NK-92 treated with Interleukin-12 subunit alpha and Interleukin-12 subunit beta, amount 100 ng/mL, for 24 hours (cell line): Measurements from ENCODE around the gene DMAC2.
A peak's percentile ranks its signal among the peaks of the same experiment; 100 is the strongest.
"Not testable (repeated sequence)": the region's sequence is repeated elsewhere in the genome, so short reads cannot be mapped to it uniquely, and the experiment has no call there.

Source experiments
- DNase-seq: peaks from one replicate; lab custom pipeline; 2025; lab: John Stamatoyannopoulos, UW

The DMAC2 gene

GRCh38 chr19:41398598-41398997 is 41.1 kb downstream of the DMAC2 start:
- no peak for DNase-seq

DNA sequence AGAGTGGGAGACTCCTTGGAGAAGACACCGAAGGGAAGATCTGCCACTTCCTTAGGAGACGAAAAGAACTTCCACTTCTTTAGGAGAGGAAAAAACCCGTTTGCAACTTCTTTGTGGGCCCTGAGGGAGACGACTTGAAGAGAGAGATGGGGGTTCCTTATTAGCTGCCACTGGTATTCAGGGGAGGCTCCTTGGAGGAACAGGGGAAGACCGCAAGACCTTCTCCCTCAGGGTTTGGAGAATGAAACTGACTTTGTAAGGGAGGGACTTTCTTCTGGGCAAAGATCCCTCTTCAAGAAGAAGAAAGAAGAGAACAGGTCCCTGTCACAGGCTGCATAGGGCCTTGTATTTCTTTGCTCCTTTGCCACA is 41.7 kb downstream of the DMAC2 start:
- no peak for DNase-seq

DNA sequence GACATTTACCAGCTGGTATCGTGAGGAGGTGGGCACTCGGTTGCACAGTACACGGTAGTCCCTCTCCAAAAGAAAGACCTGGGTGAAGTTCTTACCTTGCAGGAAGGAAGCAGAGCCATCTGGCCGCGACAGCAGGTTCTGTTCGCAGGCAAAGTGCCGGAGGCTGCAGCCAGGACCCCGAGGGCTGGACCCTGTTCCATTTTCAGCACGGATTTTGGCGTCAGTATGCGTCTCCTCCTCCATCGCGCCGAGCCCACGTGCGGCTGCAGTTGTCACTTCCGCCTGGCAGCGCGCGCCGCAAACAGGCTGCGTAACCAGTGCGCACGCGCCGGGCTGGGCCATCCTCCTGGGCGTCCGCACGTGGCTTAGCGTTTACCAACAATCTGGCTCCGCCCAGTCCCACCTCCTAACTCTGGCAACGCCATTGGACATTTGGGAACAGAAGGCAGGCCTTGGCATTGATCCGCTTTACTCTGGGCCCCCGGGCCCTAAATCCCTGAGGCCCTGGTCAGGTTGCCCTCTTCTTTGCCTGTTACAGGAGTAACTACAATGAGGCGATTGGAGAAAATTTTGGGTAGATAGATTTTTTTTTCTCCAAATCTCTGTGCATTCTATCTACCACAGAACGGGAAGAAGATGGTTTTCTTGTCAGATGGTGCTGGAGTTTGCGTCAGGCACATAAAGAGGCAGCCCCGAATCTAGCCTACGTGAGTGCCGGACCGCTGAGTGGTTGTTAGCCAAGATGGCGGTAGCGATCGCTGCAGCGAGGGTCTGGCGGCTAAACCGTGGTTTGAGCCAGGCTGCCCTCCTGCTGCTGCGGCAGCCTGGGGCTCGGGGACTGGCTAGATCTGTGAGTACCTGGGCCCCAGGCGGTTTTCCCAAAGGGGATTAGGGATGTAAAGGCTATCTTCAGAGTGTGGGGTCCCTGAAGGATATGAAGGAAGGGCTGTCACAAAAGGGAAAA is 42.3 kb downstream of the DMAC2 start, which contains the start of the genes BCKDHA and EXOSC5:
Gene BCKDHA (plus strand): TSS at position 733 of the 964 bp plus-strand sequence. CDS start 10 bp downstream, at position 743.
Gene EXOSC5 (minus strand): TSS at position 274 of the 964 bp plus-strand sequence. CDS start 31 bp downstream, at position 243.
- DNase-seq, result peak; percentile 98

GRCh38 chr19:41395355-41395754 is 44.4 kb downstream of the DMAC2 start:
- no peak for DNase-seq

DNA sequence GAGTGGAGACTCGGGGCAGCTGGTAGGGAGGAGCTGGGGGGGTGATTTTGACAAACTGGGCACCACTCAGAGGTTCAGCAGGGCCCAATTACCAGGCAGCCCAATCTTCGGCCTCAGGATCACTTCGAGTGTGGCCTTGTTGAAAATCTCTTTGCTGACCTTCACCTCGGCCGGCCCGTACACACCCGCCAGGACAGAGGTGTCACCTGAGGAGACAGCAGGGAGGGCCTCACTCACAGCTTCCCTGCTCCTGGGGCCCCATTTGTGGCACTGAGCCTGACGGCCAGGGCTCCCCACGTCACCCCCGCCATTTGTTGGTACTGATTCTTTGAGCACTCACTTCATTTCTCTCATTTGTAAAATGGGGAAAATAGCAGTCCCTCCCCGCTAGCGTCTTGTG is 46.9 kb downstream of the DMAC2 start:
- DNase-seq, result no peak

DNA sequence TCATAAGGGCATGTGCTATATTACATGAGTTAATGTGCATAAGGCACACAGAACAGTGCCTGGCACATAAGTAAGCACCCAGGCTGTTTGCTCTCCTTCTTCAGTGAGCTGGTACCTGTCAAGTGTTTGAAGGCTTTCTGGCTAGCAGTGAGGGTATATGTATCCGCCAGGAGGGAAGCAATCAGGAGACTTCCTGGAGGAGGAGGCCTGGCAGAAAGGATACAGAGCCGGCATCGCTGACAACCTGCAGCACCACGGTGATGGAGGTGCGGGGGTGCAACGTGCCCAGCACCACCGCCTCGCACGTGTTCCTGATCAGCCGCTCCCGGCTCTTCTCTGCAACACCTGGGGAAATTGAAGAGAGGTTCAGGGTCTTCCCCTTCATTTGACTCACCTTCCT is 48.1 kb downstream of the DMAC2 start:
- no peak for DNase-seq

DNA sequence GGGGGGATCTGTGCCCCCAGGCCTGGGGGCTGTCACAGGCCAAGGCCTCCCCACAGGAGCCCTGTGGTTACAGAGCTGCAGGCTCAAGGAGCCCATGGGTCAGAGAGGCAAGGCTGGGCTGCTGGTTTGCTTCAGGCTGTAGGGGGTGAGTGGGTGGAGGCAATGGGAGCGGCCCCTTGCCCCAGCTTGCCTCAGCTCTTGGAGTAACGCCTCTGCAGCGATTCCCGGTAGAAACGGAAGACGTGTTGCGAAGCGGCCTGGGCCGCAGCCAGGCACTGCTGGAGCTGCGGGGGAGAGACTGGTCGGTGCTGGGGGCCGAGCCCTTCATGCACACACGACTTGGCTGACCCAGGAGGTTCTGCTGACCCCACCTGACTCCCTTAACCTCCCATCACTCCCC is 53.3 kb downstream of the DMAC2 start:
- DNase-seq, result no peak

DNA sequence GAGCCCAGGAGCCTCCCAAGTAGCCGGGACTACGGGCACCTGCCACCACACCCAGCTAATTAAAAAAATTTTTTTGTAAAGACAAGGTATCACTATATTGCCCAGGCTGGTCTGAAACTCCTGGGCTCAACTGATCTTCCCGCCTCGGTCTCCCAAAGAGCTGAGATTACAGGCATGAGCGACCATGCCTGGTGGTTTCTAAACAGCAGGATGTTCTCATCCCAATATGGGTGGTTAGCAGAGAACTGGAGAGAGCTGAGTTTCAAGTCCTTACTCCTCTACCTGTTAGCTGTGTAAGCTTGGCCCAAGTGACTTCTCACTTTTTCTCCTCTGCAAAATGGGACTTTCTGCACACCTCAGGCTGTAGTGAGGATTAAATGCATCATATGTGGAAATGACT is 55.4 kb downstream of the DMAC2 start:
- DNase-seq, result no peak

DNA sequence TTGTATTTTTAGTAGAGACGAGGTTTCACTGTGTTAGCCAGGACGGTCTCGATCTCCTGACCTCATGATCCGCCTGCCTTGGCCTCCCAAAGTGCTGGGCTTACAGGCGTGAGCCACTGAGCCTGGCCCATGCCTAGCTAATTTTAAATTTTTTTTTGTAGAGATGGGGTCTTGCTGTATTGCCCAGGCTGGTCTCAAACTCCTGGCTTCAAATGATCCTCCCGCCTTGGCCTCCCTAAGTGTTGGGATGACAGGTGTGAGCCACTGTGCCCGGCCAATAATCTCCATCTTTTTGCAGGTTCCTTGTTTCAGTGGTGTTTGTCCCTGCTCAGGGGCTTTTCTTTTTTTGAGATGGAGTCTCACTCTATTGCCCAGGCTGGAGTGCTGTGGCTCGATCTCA is 58.2 kb downstream of the DMAC2 start:
- DNase-seq, result not testable (repeated sequence)
